OCI-LY7 (cell line): Measurements from ENCODE around the gene KAT14.

Source experiments
- CTCF ChIP-seq: fragments of 200-600 bp; sonication (generic); conservative IDR thresholded peaks from 2 replicates; pipeline ENCODE4 v1.5.1; 2014; ENCODE audit warnings: mild to moderate bottlenecking, antibody characterized with exemption, low read length, moderate library complexity, mixed read lengths
- EZH2phosphoT487 ChIP-seq: fragments of 200-600 bp; sonication (generic); IDR thresholded peaks from 2 replicates; pipeline ENCODE4 v1.6.1; 2018; ENCODE audit warnings: low read depth, borderline replicate concordance, mild to moderate bottlenecking, mixed run types, antibody characterized with exemption, low read length, moderate library complexity, mixed read lengths

- no peak for TF ChIP-seq CTCF
- TF ChIP-seq EZH2phosphoT487, result no peak
Measured at GRCh38 chr20:18132663-18133062, 5.0 kb upstream of the KAT14 start.
